ENCODE measurements around the gene TUNAR. TPM values are rescaled to one million over a fixed set of nuclear protein-coding genes. Genes with fewer than 3 reads are reported as not detected.
A peak's percentile ranks its signal among the peaks of the same experiment; 100 is the strongest.

TUNAR gene
- total and polyA plus RNA-seq, 5 experiments from 2014 or later = not detected

GRCh38 chr14:95841668-95842067 lies 35.0 kb upstream of the TUNAR start:
- Mint-ChIP-seq H3K4me1 (no peaks in the 10 kb centered on the region), H3K9me3 (peaks cover 0 to 12% (median 0%) of the 10 kb centered on the region in 9 donors), H3K4me3 (no peak overlapping the region), H3K27ac (no peak overlapping the region), H3K27me3 (peaks cover 10 to 28% (median 24%) of the 10 kb centered on the region in 5 donors), H3K36me3 (peaks cover 0 to 5% (median 0%) of the 10 kb centered on the region in 3 donors)
- POLR2A ChIA-PET = no interaction called here
- ATAC-seq (no peak), DNase-seq (no peak)

GRCh38 chr14:95849761-95850160 lies 26.9 kb upstream of the TUNAR start:
- H3K36me3 Mint-ChIP-seq = peaks cover 0 to 5% (median 0%) of the 10 kb centered on the region in 3 donors
- H3K9me3 Mint-ChIP-seq = peaks cover 0 to 5% (median 2%) of the 10 kb centered on the region in 9 donors
- ATAC-seq (no peak), DNase-seq (no peak)
- POLR2A ChIA-PET = no interaction called here
- no peak overlapping the region for H3K27ac Mint-ChIP-seq
- H3K27me3 Mint-ChIP-seq = peaks cover 20 to 66% (median 34%) of the 10 kb centered on the region in 5 donors
- no peaks in the 10 kb centered on the region for H3K4me1 Mint-ChIP-seq
- H3K4me3 Mint-ChIP-seq = no peak overlapping the region

GRCh38 chr14:95850429-95850828 lies 26.2 kb upstream of the TUNAR start:
- peaks cover 0 to 5% (median 0%) of the 10 kb centered on the region in 3 donors for H3K36me3 Mint-ChIP-seq
- ATAC-seq (no peak), DNase-seq (no peak)
- H3K4me1 Mint-ChIP-seq = no peaks in the 10 kb centered on the region
- POLR2A ChIA-PET = no interaction called here
- H3K27me3 Mint-ChIP-seq = peaks cover 23 to 68% (median 33%) of the 10 kb centered on the region in 5 donors
- H3K4me3 Mint-ChIP-seq = no peak overlapping the region
- peaks cover 0 to 5% (median 2%) of the 10 kb centered on the region in 9 donors for H3K9me3 Mint-ChIP-seq
- H3K27ac Mint-ChIP-seq = no peak overlapping the region

GRCh38 chr14:95855606-95856005 lies 21.0 kb upstream of the TUNAR start:
- Mint-ChIP-seq H3K4me1 (no peaks in the 10 kb centered on the region), H3K27ac (no peak overlapping the region), H3K9me3 (peaks cover 0 to 4% (median 0%) of the 10 kb centered on the region in 9 donors), H3K27me3 (peaks cover 19 to 57% (median 23%) of the 10 kb centered on the region in 5 donors), H3K4me3 (no peak overlapping the region), H3K36me3 (no peaks in the 10 kb centered on the region)
- DNase-seq (no peak), ATAC-seq (no peak)
- POLR2A ChIA-PET = no interaction called here

- ATAC-seq (no peak), DNase-seq (no peak)
- Mint-ChIP-seq H3K27ac (no peak overlapping the region), H3K9me3 (no peaks in the 10 kb centered on the region), H3K27me3 (peaks cover 15 to 46% (median 20%) of the 10 kb centered on the region in 5 donors), H3K36me3 (no peaks in the 10 kb centered on the region), H3K4me1 (no peaks in the 10 kb centered on the region), H3K4me3 (no peak overlapping the region)
- POLR2A ChIA-PET = no interaction called here
These were observed 19.4 kb upstream of the TUNAR start for GRCh38 chr14:95857275-95857674.

GRCh38 chr14:95858893-95859292 lies 17.7 kb upstream of the TUNAR start:
- H3K27me3 Mint-ChIP-seq = peaks cover 14 to 43% (median 26%) of the 10 kb centered on the region in 5 donors
- no peak overlapping the region for H3K4me3 Mint-ChIP-seq
- no peaks in the 10 kb centered on the region for H3K36me3 Mint-ChIP-seq
- H3K4me1 Mint-ChIP-seq = no peaks in the 10 kb centered on the region
- H3K27ac Mint-ChIP-seq = no peak overlapping the region
- POLR2A ChIA-PET = no interaction called here
- ATAC-seq (no peak), DNase-seq (no peak)
- H3K9me3 Mint-ChIP-seq = no peaks in the 10 kb centered on the region

GRCh38 chr14:95862243-95862642 lies 14.4 kb upstream of the TUNAR start:
- Mint-ChIP-seq H3K36me3 (no peaks in the 10 kb centered on the region), H3K27me3 (peaks cover 16 to 44% (median 30%) of the 10 kb centered on the region in 5 donors), H3K9me3 (peaks cover 0 to 9% (median 0%) of the 10 kb centered on the region in 9 donors), H3K4me1 (no peaks in the 10 kb centered on the region), H3K4me3 (no peak overlapping the region), H3K27ac (no peak overlapping the region)
- DNase-seq = no peak
- POLR2A ChIA-PET = no interaction called here
- no peak for ATAC-seq

- POLR2A ChIA-PET = no interaction called here
- H3K4me1 Mint-ChIP-seq = no peaks in the 10 kb centered on the region
- H3K36me3 Mint-ChIP-seq = no peaks in the 10 kb centered on the region
- H3K9me3 Mint-ChIP-seq = peaks cover 0 to 9% (median 0%) of the 10 kb centered on the region in 9 donors
- DNase-seq = no peak
- H3K4me3 Mint-ChIP-seq = no peak overlapping the region
- H3K27me3 Mint-ChIP-seq = peaks cover 21 to 42% (median 30%) of the 10 kb centered on the region in 5 donors
- no peak for ATAC-seq
- H3K27ac Mint-ChIP-seq = no peak overlapping the region
These were observed 13.3 kb upstream of the TUNAR start for GRCh38 chr14:95863295-95863694.

GRCh38 chr14:95869776-95870175 lies 6.9 kb upstream of the TUNAR start:
- Mint-ChIP-seq H3K27me3 (peaks cover 15 to 47% (median 29%) of the 10 kb centered on the region in 5 donors), H3K4me3 (no peak overlapping the region), H3K9me3 (peaks cover 0 to 9% (median 0%) of the 10 kb centered on the region in 9 donors), H3K27ac (no peak overlapping the region), H3K36me3 (peaks cover 0 to under 1% (median 0%) of the 10 kb centered on the region in 3 donors), H3K4me1 (no peaks in the 10 kb centered on the region)
- DNase-seq (no peak), ATAC-seq (no peak)
- POLR2A ChIA-PET = no interaction called here

GRCh38 chr14:95870772-95871171 lies 5.9 kb upstream of the TUNAR start:
- Mint-ChIP-seq H3K27ac (no peak overlapping the region), H3K4me3 (no peak overlapping the region), H3K4me1 (peaks cover 0 to 4% (median under 1%) of the 10 kb centered on the region in 4 donors), H3K27me3 (peaks cover 13 to 48% (median 34%) of the 10 kb centered on the region in 5 donors), H3K9me3 (peaks cover 0 to 6% (median 0%) of the 10 kb centered on the region in 9 donors), H3K36me3 (peaks cover 0 to 2% (median 0%) of the 10 kb centered on the region in 3 donors)
- DNase-seq (no peak), ATAC-seq (no peak)
- POLR2A ChIA-PET = no interaction called here

- no peak overlapping the region for H3K4me3 Mint-ChIP-seq
These were observed 5.1 kb upstream of the TUNAR start for GRCh38 chr14:95871531-95871930.

GRCh38 chr14:95872777-95873176 lies 3.9 kb upstream of the TUNAR start:
- Mint-ChIP-seq H3K4me1 (peaks cover 2 to 10% (median 6%) of the 10 kb centered on the region in 4 donors), H3K36me3 (peaks cover 0 to 7% (median 0%) of the 10 kb centered on the region in 3 donors), H3K27me3 (peaks cover 19 to 56% (median 38%) of the 10 kb centered on the region in 5 donors), H3K9me3 (no peaks in the 10 kb centered on the region), H3K4me3 (no peak overlapping the region), H3K27ac (no peak overlapping the region)
- POLR2A ChIA-PET = no interaction called here
- ATAC-seq = no peak
- no peak for DNase-seq

More at GRCh38 chr14:95871531-95871930, 5.1 kb upstream of the TUNAR start:
- no peak overlapping the region for H3K27ac Mint-ChIP-seq
- no peak for ATAC-seq
- H3K27me3 Mint-ChIP-seq = peaks cover 13 to 48% (median 33%) of the 10 kb centered on the region in 5 donors
- POLR2A ChIA-PET = no interaction called here
- peaks cover 0 to 4% (median under 1%) of the 10 kb centered on the region in 4 donors for H3K4me1 Mint-ChIP-seq
- H3K9me3 Mint-ChIP-seq = no peaks in the 10 kb centered on the region
- peaks cover 0 to 2% (median 0%) of the 10 kb centered on the region in 3 donors for H3K36me3 Mint-ChIP-seq
- no peak for DNase-seq

- H3K9me3 Mint-ChIP-seq = peaks cover 0 to 3% (median 0%) of the 10 kb centered on the region in 9 donors
These were observed 536 bp upstream of the TUNAR start for GRCh38 chr14:95875831-95876760.

More at GRCh38 chr14:95875831-95876760, 536 bp upstream of the TUNAR start:
- ATAC-seq (no peak), DNase-seq (no peak)
- Mint-ChIP-seq H3K27me3 (peaks cover 18 to 69% (median 45%) of the 10 kb centered on the region in 5 donors), H3K27ac (no peak overlapping the region), H3K4me3 (peak overlapping the region in 5 of 10 donors; percentile 18 to 59 (median 41)), H3K4me1 (peaks cover 2 to 10% (median 6%) of the 10 kb centered on the region in 4 donors), H3K36me3 (peaks cover 0 to 8% (median 0%) of the 10 kb centered on the region in 3 donors)
- POLR2A ChIA-PET = no interaction called here

Data from naive thymus-derived CD8-positive, alpha-beta T cell (primary cell).